GM18907 (cell line): ENCODE data around the gene SLC12A2.

ENCODE experiments used
- ATAC-seq: cut with Tn5 transposase; IDR thresholded peaks from one replicate; pipeline ENCODE4 v1.9.1; 2021; ENCODE audit warnings: mild to moderate bottlenecking, moderate library complexity; ENCODE audit not compliant: unreplicated experiment

Gene SLC12A2

DNA sequence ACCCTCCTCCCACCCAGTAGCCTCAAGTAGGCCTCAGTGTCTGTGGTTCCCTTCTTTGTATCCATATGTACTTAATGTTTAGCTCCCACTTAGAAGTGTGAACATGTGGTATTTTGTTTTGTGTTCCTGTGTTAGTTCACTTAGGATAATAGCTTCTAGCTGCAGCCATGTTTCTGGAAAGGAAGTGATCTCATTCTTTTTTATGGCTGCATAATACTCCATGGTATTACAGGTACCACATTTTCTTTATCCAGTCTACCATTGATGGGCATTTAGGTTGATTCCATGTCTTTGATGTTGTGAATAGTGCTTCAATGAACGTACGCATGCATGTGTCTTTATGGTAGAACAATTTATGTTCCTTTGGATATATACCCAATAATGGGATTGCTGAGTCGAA, 74.8 kb downstream of the SLC12A2 start:
- no peak for ATAC-seq

DNA sequence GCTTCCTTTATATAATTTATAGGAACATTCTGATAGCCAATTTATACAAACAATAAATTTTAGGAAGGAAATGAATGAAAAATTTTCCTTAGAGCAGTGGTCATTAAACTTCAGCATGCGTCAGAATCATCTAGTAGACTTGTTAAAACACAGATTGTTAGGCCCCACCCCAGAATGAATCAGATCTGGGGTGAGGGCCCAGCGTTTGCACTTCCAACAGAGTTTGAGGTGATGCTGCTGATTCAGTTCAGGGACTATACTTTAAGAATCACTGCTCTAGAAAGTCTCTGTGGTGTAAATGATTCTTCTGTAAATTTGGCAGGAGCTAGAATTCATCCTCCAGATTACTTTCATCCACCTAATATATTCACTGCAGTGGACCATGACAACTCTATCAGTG, 80.4 kb downstream of the SLC12A2 start:
- ATAC-seq: no peak

DNA sequence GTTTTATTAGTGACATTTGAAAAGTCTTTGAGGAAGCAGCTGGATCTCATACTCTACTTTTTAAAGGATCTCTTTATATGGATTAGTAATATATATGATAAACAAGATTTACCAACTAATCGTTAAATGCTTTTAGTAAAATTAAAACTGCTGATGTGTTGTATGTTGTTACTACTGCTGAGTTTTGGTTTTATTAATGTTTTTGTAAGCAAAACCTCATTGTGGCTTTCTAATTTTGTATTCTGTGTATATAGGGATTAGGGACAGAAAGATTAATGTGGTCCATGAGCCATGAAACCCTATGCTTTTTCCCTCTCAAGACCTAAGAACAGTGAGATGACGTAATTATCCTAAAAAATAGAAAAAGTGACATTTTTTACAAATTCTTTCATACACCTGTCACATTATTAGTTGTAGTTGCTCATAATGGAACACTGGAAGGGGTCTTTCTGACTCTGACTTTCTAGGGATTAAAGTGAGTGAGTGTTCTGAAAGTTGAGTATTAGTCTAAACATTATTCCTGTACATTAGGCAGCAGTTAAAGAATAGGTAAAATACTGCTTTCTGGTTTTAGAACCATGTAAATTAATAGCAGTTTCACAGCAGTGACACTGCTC, 85.9 kb downstream of the SLC12A2 start:
- no peak for ATAC-seq

DNA sequence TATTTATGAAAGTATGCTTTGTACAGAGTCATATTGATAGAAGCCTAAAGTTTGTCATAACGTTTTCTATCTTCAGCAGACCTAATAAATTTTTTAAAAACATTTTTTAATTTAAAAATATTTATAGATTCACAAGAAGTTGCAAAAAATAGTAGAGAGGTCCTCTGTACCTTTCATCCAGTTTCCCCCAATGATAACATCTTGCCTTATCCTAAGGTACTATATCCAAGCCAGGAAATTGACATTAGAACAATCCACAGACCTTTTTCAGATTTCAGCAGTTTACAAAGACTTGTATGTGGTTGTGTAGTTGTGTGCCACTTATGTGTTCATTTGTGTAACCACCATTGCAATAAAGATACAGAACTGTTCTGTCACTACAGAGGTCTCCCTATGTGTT, 88.5 kb downstream of the SLC12A2 start:
- no peak for ATAC-seq

DNA sequence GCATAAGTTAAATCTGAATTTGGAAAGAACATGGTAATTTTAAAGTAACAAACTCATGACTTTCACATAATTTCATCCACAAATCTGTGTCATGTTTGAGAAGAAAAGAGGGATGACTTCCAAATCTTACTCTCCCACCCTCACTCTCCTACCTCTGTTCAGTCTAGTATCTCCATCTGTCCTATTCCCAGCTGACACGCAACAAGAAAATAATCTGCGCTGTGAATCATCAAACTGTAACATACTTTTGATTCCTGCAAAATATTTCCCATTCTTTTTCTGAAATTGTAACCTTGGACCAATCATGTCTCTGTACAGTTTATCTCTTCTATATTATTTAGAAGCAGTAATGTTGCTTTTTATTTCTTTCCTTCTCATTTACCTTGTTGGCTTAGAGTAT, 91.4 kb downstream of the SLC12A2 start:
- no peak for ATAC-seq

DNA sequence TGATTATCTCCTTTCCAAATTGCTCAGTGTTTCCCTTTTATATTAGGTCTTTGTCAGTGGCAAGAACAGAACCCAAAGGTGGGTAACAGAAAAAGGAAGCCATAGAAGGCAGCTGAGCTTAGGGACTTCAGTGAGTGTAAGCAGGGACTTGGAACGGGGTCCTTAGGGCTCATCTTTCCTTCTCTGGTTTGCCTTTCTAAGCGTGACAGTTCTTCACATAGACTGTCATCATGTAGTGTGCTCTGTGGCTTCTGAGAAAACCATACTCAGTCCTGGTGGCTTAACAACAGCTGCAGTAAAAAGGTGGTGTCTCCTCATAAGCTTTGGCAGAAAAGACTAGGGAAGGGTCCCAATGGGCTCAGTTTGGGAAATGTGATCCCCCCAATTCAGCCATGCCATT, 108.8 kb downstream of the SLC12A2 start:
- ATAC-seq: peak; percentile 83

DNA sequence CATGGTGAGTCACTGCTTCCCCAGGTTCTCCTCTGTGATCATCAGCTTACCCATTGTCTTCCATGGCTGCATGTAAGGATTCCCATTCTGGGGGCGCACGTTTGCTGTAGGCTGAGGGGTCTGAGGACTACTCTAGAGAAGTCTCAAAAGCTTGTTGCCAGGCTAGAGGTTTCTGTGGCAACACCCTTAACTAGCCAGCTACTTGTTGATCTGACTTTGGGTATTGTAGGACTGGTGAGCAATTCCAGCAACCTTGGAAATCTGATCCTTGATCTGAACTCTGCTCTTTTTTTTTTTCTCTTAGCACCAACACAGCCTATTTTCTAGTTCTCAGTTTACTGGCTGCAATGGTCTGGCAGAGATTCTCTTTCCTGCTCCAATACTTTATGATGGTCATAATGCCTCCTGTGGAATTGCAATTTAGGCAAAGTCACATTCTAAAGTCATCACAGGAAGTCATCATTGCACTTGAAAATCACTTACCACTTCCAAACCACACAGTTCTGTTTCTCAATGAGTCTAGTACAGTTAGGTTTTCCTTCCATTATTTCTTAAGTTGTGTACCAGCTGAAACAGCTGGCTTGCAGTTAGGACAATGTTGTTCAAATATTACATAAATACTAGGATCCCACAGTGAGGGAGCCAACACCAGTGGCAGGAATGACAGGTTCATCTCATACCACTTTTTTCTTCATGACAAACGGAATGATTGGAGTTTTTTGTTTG, 110.3 kb downstream of the SLC12A2 start:
- ATAC-seq: no peak

DNA sequence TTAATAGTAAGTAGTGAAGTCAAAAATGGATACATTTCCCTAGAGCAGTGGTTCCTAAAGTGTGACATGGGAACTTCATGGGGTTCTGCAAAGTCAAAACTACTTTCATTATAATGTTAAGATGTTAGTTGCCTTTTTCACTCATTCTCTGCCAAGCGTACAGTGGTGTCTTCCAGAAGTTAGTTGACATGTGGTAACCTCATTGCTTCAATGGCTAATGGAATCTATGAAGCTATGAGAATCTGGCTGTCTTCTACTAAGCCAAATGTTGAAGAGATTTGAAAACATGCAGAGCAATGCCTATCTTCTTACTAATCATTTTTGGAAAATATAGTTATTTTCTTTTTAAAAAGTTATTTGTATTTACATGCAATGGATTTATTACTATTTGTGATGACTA, 111.8 kb downstream of the SLC12A2 start:
- ATAC-seq: no peak

DNA sequence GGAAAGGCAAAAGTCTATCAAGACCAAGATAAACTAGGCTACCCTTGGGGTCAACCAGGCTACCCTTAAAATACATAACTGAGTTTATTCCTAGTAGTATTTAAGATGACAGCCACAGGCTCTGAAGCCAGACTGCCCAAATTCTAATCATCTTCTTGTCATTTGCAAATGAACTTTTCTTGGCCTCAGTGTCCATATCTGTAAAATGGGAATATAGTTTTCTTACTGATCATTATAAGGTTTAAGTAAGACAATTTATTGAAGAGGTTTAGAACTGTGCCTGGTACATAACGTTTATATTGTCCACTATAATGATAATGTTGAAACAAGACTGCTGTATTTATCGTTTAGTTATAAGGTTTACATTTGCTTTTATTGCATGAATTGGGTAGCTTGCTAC, 112.5 kb downstream of the SLC12A2 start:
- no peak for ATAC-seq

DNA sequence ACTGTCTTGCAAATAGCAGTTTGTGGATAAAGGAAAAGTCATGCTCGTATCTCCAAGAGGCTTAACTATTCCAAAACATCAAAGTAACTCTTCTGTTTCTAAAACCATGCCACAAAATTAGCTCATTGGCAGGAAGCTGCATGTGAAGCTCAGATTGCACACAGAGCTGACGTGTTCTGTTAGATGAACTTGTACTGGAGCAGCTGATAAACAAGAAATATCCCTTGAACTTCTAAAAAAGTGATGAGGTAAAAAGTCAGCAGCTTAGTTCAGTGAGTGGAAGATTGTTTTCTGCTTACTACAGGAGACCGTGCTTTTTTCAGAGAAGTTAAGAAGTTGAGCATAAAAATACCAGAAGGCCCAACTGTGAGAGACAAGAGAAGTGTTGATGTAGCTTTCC, 113.2 kb downstream of the SLC12A2 start:
- no peak for ATAC-seq

DNA sequence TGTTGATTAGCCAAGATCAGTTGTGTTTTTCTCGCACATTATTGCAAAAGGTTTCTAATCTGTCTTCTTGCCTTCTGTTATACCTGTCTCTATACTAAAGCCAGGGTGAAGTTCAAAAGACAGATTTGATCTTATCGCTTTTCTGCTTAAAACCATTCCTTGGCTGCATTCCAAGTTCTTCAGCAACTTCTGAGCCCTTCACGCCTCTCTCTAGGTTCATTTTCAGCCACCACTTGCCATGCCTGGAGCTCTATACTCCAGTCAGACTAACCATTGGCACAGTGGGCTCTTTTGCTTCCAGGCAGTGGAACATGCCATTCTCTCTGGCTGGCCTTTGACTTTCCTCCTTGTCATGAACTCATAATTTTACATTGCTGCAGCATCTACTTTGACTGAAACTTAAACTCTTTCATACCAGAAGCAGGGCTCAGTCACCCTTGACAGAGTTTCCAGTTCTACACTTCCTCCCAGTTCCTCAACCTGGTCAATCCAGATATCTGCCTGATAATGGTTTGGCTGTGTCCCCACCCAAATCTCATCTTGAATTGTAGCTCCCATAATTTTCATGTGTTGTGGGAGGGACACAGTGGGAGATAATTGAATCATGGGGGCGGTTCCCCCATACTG, 114.4 kb downstream of the SLC12A2 start:
- peak; percentile 50 for ATAC-seq

DNA sequence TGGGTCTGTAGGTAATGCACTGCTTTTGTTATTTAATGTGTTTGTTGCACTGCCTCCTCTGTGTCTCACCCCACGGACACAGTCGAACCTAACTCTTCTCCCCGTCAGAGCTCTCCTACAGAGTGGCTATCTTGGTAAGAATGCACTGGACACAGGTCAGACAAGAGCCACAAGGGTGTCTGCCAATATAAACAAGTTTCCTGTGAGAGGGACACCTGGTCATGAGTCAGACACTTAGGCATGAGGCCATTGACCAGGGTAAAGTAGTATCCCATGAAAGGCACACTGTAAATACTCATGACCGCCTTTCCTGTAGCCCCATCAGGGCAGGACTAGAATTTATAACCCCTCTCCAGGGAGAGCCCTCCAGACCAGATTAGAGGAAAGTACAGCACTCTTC, 115.5 kb downstream of the SLC12A2 start:
- no peak for ATAC-seq

DNA sequence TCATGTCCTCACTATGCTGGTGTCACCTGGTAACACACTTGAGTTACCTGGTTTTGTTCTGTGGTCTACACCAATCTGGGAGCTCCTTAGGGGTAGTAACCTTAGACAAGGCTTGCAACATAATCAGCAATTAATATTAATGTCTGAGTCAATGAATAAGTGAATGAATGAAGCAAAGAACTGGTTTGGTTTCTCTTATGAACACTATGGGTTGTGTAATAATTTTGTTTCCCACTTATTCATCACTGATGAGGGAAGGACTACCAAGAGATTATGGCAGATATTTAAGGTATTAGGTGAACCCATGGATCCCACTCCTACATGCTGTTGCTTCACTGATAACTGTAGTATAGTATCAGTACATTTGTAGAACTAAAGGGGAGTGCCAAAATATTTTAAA, 116.0 kb downstream of the SLC12A2 start:
- ATAC-seq: no peak

DNA sequence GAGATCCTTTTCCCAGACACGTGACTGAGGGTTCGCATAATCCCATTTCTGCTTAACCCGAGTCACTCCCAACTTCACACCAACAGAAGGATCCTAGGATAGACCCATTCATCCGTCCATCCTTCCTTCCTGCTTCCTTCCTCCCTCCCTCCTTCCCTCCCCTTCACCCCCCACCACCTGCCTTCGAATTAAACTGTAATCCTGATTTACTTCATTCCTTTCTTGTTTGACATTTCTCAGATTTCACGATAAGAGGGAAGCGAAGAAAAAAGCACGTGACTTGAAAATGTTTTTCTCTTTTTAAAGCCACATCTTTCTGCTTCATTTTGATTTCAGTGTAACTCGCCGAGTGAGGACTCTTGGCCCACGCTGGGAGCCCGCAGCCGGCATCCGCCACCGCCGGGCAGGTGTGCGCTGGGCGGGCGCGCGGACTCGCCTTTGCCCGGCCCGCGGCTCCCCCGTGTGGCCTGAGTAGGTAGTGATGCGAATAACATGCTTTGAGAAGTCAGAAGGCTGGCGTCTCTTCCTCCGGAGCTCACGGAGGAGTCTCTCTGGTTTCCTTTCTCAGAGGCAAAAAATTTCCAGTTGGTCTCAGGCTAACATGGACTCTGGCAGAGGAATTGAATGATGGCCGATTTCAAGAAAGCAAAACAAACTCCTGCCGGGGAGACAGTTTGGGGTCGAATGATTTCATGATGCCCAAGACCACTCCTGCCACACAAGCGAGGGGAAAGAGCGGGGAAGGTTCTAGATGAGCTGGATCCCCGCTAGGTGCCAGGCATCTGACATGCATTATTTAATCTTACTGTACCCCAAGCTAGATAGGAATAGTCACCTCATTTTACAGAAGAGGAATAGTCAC, 117.7 kb downstream of the SLC12A2 start:
- ATAC-seq: peak; percentile 96

DNA sequence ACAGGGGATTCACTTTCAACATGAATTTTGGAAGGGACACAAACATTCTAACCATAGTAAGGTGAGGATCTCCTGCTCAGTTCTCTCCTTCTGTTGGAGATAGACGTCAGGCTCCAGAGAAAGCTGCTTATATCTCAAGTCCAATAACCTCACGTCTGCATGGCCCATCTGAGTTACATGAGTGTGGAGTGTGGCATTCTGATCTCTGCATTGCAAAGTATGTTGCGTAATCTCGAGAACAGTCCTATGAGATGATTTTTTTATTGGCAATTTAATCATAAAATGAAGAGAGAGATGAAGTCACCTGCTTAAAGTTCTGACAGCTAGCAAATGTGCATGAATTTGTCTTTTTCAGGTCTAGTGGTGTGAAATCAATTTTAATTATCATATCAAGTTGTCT, 118.8 kb downstream of the SLC12A2 start:
- ATAC-seq: no peak

DNA sequence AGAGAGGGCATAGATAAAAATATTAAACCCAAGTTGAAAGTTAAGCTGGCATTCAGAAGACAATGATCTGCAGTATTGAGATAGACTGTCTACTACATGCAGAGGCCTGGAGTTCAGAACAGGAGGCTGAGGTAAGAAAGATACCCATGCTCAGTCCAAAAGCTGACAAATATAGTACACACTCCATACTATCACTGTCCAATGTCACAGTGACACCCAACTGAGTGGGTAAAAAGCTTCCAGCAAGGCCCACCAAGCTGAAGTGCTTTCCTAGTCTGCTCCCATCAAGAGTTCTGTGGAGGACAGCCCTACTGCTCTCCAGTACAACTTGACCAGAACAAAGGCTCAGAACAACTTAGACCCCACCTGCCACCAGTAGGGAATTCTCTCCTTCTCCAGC, 124.9 kb downstream of the SLC12A2 start:
- no peak for ATAC-seq

DNA sequence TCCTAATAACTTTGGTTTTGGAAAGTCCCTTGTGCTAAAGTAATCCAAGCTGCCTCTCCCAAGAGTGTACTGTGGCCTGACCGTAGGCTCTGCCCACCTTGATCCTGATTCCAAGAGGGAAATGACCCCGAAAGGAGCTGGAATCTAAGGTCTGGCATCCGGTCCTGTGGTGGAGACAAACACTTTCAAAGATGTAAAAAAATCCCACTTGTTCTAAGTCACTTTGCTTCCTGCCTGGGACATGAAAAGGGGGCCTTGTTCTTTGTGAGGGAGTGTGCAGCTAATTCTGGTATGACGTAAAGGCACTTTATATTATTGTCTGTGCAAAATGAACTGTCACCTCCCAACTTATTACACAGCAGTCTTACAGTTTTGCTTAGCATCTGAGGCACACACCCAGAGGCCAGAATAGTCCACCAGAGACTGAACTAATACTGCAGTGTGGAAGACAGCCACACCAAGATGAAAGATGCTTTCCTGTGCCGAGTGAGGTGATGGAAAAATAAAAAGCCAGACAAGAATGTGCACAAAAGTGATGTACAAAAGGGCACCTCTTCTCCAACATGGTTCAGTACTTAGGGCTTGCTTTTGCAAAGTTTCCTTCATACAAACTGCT, 128.7 kb downstream of the SLC12A2 start:
- no peak for ATAC-seq

DNA sequence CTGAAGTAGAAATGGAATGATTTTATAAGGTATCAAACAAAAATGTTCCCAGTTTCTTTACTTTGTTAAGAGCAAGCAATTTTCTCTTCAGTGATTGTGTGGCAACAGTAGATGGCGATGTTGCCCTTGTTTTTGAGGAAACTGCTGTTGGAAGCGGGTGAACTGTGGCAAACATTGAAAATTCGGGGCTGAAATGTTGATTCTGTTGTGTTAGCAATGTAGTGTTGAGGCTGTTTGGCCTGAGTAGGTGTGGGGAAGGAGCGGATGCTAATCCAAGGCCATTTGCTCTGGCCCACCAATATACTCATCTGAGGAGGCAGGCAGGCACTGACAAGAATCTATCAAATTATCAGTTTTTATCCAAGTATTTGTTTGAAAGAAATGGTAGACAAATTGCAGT, 129.8 kb downstream of the SLC12A2 start:
- ATAC-seq: peak; percentile 69

DNA sequence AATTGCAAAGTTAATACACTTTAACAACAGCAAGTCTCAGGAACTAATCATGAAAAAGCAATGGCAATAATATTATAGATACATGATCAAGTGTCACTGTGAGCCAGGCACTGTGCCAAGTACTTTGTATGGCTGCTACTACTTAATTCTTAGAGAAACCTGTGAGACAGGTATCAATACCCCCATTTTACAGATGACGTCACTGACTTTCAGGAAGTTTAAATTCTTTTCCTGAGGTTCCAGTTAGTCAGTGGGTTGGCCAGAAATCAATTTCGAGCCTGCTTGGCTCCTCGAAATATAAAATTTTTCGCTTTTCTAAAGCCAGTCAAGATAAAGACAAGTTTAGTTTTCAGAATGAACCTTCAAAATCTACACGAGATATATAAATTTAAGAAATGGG, 130.3 kb downstream of the SLC12A2 start:
- no peak for ATAC-seq

DNA sequence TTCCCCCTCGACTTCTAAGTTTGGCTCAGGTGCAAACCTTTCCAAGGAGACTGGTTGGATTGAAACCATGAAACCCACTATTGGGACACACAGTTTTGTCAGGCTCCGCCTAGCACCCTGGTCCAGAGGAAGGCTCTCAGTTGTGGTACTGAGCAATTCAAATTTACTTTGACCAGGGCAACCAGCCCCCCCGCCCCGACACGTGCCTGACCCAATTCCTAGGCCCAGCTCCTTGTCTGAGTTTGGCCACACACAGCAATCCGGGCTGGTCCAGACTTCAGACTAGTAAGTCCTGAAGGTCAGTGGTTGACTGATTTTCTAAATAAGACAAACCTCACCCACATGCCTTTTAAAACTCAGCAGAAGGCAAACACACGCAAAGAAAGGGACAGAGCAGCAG, 132.7 kb downstream of the SLC12A2 start:
- ATAC-seq: no peak
